ENCODE measurements around the gene DBH.
"Not testable (repeated sequence)": the region's sequence is repeated elsewhere in the genome, so short reads cannot be mapped to it uniquely, and the experiment has no call there.

Gene DBH

DNA sequence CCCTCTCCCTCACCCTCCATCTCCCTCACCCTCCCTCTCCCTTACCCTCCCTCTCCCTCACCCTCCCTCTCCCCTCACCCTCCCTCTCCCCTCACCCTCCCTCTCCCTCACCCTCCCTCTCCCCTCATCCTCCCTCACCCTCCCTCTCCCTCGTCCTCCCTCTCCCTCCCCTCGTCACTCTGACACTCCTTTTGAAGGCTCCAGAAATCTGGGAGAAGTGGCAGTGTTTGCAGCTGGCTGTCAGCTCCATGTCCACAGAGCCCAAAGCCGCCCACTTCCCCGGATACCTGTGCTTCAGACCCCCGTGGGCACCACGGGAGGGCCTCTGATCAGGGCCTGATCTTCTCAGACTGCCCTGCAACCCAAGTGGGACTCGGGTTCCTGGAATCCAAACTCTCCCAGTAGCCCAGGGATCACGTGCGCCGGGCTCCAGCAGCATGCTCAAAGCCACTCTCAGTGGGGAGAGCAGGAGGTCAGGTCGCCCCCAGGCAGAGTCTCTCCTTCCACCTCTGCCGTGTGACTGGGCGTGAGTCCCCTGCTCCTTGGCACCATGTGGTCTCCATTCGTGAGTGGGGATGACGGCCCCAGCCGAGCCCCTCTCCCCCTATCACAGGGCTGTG, 33.1 kb downstream of the DBH start:
- TF ChIP-seq, protein P1, sequence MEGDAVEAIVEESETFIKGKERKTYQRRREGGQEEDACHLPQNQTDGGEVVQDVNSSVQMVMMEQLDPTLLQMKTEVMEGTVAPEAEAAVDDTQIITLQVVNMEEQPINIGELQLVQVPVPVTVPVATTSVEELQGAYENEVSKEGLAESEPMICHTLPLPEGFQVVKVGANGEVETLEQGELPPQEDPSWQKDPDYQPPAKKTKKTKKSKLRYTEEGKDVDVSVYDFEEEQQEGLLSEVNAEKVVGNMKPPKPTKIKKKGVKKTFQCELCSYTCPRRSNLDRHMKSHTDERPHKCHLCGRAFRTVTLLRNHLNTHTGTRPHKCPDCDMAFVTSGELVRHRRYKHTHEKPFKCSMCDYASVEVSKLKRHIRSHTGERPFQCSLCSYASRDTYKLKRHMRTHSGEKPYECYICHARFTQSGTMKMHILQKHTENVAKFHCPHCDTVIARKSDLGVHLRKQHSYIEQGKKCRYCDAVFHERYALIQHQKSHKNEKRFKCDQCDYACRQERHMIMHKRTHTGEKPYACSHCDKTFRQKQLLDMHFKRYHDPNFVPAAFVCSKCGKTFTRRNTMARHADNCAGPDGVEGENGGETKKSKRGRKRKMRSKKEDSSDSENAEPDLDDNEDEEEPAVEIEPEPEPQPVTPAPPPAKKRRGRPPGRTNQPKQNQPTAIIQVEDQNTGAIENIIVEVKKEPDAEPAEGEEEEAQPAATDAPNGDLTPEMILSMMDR (IDR thresholded peaks at IDR 0.05; ENCODE audit: low read length, missing control alignments): no peak
- H3K4me3 ChIP-seq (replicated peaks; ENCODE audit: low read depth, low read length): no peak overlapping the region
- DNase-seq (ENCODE audit: low read depth): no peak

DNA sequence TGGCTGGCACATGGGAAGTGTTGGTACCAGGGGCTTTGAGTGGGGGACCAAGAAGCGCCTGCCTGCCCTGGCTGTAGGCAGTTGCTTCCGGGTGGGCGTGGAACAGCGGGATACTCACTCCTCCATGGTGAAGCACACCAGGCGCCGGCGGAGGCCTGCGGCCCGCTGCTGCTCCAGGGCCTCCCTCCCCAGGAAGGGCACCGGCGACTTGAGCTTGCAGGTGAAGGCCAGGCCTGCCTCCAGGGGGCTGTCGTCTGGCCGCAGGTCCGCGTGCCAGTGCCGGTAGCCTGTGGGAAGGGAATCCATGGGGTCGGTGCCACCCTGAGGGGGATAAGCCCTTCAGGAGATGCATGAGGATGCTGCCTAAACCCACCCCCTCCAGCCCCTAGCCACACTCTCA, 34.3 kb downstream of the DBH start:
- DNase-seq (ENCODE audit: low read depth): no peak
- H3K4me3 ChIP-seq (replicated peaks; ENCODE audit: low read depth, low read length): no peak overlapping the region
- TF ChIP-seq, protein P1 (IDR thresholded peaks at IDR 0.05; ENCODE audit: low read length, missing control alignments): no peak

DNA sequence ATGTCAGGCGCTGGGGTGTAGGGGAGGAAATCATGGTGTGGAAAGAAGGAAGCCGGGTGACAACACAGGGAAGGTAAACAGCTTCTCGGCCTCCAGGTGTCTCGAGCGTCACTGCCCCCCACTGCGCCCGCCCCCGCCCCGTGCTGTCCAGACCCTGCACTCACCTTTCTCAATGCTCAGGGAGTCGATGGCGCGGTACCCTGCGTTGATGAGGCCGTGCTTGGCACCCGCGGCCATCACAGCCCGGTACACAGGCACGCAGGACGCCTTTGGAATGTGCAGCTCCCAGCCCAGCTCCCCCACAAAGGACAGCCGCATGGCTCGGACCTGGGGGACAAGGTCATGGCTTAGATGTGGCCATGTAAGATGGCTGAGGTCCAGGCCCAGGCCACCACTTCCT, 35.2 kb downstream of the DBH start:
- TF ChIP-seq, protein P1 (IDR thresholded peaks at IDR 0.05; ENCODE audit: low read length, missing control alignments): no peak

DNA sequence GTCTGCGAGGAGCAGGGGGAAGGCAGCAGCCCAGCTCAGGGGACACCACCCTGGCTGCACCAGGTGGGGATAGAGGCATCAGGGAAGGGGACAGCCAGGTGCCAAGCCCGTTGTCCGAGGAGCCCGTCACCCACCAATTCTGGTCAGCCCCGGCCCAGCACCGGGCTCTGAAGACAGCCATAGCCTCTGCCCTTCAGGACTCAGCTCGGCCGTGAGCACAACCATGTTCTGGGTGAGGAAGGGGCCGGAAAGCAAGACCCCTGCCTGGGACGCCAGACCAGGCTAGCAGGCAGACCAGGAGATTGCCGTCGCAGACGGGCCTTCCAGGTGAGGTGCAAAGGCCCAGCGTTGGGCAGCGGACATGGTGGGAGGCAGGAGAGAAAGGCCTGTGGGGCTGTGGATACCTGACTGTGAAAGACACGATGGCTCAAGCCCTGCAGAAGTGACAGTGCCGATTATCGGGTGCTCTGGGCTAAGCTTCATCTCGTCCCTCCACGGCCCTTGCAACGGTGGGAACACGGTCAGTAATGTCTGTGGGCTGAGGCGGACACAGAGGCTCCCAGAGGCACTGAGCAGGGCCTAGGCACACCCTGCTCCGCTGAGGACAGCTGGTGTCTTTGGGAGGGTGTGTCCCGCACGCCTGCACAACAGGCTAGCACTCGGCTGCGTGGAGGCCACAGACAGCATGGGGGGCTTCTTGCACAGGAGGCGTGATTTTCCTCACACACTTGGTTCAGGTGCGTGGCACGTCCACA, 36.5 kb downstream of the DBH start:
- TF ChIP-seq, protein P1 (IDR thresholded peaks at IDR 0.05; ENCODE audit: low read length, missing control alignments): no peak

More for the DNA sequence above, 35.2 kb downstream of the DBH start:
- no peak overlapping the region for H3K4me3 ChIP-seq (replicated peaks; ENCODE audit: low read depth, low read length)
- no peak for DNase-seq (ENCODE audit: low read depth)

DNA sequence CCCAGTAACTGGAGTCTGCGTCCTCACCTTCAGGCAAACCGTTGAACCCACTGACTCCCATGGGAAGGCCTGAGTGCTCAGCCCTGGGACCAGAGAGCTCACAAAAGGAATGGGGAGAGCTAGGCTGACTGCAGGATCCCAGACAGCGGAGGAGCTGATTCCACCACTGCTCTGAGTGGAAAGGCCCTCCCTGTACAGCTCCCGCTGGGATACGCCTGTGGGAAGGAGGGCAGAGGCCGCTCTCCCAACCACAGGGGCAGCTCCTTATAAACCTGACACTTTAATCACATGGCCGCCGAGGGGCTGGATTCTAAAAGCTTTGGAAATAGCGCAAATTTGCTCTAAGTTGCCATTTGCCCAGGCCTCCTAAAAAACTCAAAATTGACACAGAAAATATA, 37.1 kb downstream of the DBH start:
- no peak for DNase-seq (ENCODE audit: low read depth)
- H3K4me3 ChIP-seq (replicated peaks; ENCODE audit: low read depth, low read length): no peak overlapping the region
- TF ChIP-seq, protein P1 (IDR thresholded peaks at IDR 0.05; ENCODE audit: low read length, missing control alignments): no peak

More for the DNA sequence above, 36.5 kb downstream of the DBH start:
- no peak for DNase-seq (ENCODE audit: low read depth)
- no peak overlapping the region for H3K4me3 ChIP-seq (replicated peaks; ENCODE audit: low read depth, low read length)

DNA sequence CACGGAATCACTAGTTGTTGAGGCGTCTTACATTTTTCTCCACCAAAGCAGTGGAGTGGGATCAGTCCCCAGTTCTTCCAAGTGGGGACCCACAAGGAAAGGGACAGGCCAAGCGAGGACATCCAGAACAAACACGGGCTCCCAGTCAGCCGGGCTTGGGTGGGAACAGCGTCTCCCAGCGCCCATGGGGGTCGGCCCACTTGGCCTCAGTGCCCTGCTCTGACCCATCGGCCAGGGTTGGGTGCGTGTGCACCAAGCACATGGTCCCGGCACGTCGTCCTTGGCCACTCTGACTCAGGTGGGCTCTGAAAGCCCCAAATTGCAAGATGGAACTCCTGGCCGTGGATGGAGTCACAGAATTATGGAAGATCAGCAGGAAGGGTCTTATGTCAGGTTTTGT, 37.9 kb downstream of the DBH start:
- TF ChIP-seq, protein P1 (IDR thresholded peaks at IDR 0.05; ENCODE audit: low read length, missing control alignments): no peak
- H3K4me3 ChIP-seq (replicated peaks; ENCODE audit: low read depth, low read length): no peak overlapping the region
- no peak for DNase-seq (ENCODE audit: low read depth)

DNA sequence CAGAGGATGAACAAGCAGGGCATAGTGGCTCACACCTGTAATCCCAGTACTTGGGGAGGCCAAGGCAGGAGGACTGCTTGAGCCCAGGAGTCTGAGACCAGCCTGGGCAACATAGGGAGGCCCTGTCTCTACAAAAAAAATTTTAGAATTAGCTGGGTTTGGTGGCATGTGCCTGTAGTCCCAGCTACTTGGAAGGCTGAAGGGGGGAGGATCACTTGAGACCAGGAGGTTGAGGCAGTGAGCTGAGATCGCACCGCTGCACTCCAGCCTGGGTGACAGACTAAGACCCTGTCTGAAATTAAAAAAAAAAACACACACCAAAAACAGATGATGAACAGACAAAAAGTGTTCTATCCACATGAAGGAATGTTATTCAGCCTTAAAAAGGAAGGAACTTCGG, 39.6 kb downstream of the DBH start:
- not testable (repeated sequence) for DNase-seq (ENCODE audit: low read depth); H3K4me3 ChIP-seq (replicated peaks; ENCODE audit: low read depth, low read length)

Data from fibroblast of pulmonary artery (primary cell).